Measurements from ENCODE around the gene TRIM26.

- TF ChIP-seq EZH2 (IDR thresholded peaks at IDR 0.05) (no peak), POLR2AphosphoS5 (IDR thresholded peaks at IDR 0.05; ENCODE audit: borderline replicate concordance, low read depth, low read length) (no peak), FOXP2 (optimal IDR thresholded peaks at IDR 0.05; ENCODE audit: control extremely low read depth, extremely low read length, insufficient read depth) (no peak)
Observed at GRCh38 chr6:30211306-30211705, 1.9 kb downstream of the TRIM26 start.
